ENCODE results near the gene MKLN1. TPM values are rescaled to one million over a fixed set of nuclear protein-coding genes. Genes with fewer than 3 reads are reported as not detected.
A peak's percentile ranks its signal among the peaks of the same experiment; 100 is the strongest.

The MKLN1 gene
- total RNA-seq, 1 experiment from 2014 or later, result 38.5 TPM

DNA sequence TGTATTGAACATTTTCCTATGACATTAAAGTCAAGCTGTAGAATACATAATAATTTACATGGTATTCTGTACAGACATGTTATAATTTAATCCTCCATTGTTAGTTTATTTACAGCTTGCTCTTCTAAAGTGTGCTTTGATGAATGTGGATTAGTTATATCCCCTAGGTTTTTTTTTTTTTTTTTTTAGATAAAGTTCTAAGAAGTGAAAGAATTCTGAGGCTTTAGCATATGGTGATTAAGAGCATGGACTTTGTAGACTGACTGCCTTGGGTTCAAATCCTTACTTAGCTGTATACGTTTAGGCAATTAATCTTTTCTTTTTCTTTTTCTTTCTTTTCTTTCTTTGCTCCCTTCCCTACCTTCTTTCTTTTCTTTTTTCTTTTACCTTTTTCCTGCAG lies 44.9 kb downstream of the MKLN1 start:
- Histone ChIP-seq H3K4me1 (replicated peaks) (peaks cover 21% of the 10 kb centered on the region), H3K27ac (no peak overlapping the region), H3K36me3 (no peaks in the 10 kb centered on the region), H3K4me3 (no peak overlapping the region), H3K27me3 (replicated peaks) (no peaks in the 10 kb centered on the region), H3K9me3 (replicated peaks) (no peaks in the 10 kb centered on the region)
- DNase-seq (ENCODE audit: low read depth in 1 of 2, low spot score in 2 of 2), result no peak

DNA sequence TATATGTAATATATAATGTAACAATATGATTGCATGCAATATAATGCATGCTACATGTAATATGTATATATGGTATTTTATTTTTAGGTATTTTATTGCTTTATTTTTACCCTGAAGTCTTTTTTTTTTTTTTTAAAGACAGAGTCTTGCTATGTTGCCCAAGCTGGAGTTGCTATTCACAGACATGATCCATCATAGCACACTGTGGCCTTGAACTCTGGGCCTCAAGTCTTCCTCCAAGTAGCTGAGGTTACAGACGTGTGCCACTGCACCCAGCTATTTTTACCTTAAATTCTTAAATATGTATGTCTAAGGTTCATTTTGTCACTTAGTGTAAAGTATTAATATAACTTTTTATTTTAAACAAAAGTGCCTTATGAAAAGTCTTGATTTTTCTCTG lies 47.1 kb downstream of the MKLN1 start:
- H3K27ac ChIP-seq, result no peak overlapping the region
- no peak for DNase-seq (ENCODE audit: low read depth in 1 of 2, low spot score in 2 of 2)

DNA sequence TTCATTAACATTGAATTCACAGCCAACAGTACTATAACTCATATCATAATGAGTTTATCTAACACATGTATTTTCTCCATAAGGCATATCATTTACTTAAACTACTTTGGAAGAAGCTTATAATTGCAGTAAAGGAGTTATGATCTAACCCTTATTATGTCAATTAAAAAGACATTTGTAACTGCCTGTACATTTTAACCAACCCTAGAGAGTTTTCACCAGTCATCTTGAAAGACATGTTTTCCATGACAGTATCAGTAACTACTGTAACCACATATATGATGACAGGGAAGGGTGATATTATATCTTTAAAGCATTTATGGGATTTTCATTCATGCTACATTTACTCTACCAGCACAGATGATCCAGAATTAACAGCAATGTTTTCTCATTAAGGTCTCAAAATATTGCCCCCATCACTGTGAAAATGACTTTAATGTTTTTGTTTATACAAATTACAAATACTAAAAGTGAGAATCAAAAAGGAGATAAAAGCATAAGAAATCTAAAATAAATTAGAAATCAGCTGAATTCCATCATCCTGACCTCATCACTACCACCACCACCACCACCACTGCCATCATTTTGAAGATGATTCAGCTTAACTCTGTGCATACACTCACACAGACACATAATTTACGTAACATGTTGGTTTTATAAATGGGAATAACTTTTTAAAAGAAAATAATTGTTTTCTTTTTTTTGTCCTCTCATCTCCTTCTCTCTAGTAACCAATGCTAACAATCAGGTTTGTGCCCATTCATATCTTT lies 53.6 kb downstream of the MKLN1 start:
- no peaks in the 10 kb centered on the region for H3K9me3 ChIP-seq (replicated peaks)
- DNase-seq (ENCODE audit: low read depth in 1 of 2, low spot score in 2 of 2), result peak in 1 of 2 experiments; percentile 22
- no peaks in the 10 kb centered on the region for H3K27me3 ChIP-seq (replicated peaks)
- H3K27ac ChIP-seq, result no peak overlapping the region
- H3K4me1 ChIP-seq (replicated peaks), result peaks cover 29% of the 10 kb centered on the region
- no peaks in the 10 kb centered on the region for H3K36me3 ChIP-seq
- H3K4me3 ChIP-seq, result no peak overlapping the region

More for the DNA sequence above, 47.1 kb downstream of the MKLN1 start:
- H3K4me1 ChIP-seq (replicated peaks), result peaks cover 15% of the 10 kb centered on the region
- H3K36me3 ChIP-seq, result no peaks in the 10 kb centered on the region
- no peaks in the 10 kb centered on the region for H3K9me3 ChIP-seq (replicated peaks)
- H3K4me3 ChIP-seq, result no peak overlapping the region
- H3K27me3 ChIP-seq (replicated peaks), result no peaks in the 10 kb centered on the region

DNA sequence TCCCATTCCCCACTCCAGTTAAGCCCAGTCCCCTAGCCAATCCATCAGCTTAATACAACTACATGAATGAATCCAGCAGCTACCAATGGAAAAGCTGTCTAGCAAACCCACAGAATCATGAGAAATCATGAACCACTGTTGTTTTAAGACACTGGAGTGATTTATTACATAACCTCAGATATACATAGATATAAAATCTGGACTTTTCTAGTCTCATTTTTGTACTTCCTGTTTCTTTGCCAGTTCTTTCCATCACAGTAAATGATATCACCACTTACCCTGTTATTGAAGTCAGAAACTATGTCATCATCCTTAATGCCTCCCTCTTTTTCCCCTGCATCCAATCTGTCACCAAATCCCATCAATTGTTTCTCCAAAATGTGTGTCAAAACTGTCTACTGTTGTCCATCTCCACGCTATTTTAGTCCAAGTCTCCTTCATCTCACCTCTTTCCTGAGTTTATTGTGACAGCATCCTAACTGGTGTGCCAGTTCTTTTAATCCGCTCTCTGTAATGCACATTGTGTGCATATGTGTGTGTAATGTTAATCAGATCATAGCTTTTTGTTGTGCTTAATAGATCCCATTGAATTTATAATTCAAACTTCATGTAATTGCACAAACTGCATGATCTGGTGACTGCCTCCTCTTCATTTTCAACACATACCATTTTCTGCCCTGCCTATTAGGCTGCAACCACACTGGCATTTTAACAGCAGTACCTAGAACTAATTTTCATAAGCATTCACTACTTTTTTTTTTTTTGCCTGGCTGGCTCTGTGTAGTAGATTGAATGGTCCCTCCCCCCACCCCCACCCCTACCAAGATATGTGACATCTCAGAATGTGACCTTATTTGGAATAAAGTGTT lies 56.0 kb downstream of the MKLN1 start:
- peaks cover 29% of the 10 kb centered on the region for H3K4me1 ChIP-seq (replicated peaks)
- H3K9me3 ChIP-seq (replicated peaks), result no peaks in the 10 kb centered on the region
- H3K4me3 ChIP-seq, result no peak overlapping the region
- H3K27ac ChIP-seq, result no peak overlapping the region
- peaks cover 2% of the 10 kb centered on the region; the same call in 1 of the 2 replicates for H3K36me3 ChIP-seq
- no peaks in the 10 kb centered on the region for H3K27me3 ChIP-seq (replicated peaks)
- no peak for DNase-seq (ENCODE audit: low read depth in 1 of 2, low spot score in 2 of 2)

DNA sequence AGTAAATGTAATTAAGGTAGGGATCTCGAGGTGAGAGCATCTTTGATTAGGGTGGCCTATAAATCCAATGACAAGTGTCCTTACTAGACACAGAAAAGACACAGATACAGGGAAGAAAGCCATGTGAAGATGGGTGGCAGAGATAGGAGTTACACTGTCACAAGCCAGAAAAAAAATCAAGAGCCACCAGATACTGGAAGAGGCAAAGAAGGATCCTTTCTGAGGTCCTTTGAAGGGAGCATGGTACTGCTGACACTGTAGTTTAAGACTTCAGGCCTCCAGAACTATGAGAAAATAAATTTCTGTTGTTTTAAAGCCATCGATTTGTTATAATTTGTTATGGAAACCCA lies 56.6 kb downstream of the MKLN1 start:
- Histone ChIP-seq H3K4me1 (replicated peaks) (peaks cover 29% of the 10 kb centered on the region), H3K4me3 (no peak overlapping the region), H3K27me3 (replicated peaks) (no peaks in the 10 kb centered on the region), H3K36me3 (peaks cover 7% of the 10 kb centered on the region; the same call in 1 of the 2 replicates), H3K27ac (no peak overlapping the region), H3K9me3 (replicated peaks) (no peaks in the 10 kb centered on the region)
- no peak for DNase-seq (ENCODE audit: low read depth in 1 of 2, low spot score in 2 of 2)

DNA sequence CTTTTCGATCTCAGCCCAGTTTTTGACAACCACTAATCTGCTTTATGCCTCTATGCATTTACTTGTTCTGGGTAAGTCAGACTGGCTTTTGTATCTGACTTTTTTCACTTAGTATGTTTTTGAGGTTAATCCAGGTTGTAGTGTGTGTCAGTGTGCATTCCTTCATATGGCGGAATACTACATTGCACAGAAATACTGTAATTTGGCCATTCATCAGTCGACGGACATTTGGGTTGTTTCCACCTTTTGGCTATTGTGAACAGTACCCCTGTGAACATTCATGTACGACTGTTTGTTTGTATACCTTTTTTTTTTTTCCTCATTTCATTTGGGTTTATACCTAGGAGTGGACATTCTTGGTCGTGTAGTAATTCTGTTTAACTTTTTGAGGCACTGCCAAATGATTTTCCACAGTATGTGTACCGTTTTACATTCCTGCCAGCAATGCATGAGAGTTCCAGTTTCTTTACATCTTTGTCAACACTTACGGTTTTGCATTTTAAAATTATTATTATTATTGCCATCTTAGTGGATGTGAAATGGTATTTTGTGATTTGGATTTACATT lies 57.4 kb downstream of the MKLN1 start:
- peaks cover 7% of the 10 kb centered on the region; the same call in 1 of the 2 replicates for H3K36me3 ChIP-seq
- no peaks in the 10 kb centered on the region for H3K9me3 ChIP-seq (replicated peaks)
- no peak overlapping the region for H3K4me3 ChIP-seq
- peak in 1 of 2 experiments; percentile 64 for DNase-seq (ENCODE audit: low read depth in 1 of 2, low spot score in 2 of 2)
- H3K27me3 ChIP-seq (replicated peaks), result no peaks in the 10 kb centered on the region
- H3K4me1 ChIP-seq (replicated peaks), result peaks cover 29% of the 10 kb centered on the region
- H3K27ac ChIP-seq, result peak overlapping the region; percentile 19; the same call in 1 of the 2 replicates

DNA sequence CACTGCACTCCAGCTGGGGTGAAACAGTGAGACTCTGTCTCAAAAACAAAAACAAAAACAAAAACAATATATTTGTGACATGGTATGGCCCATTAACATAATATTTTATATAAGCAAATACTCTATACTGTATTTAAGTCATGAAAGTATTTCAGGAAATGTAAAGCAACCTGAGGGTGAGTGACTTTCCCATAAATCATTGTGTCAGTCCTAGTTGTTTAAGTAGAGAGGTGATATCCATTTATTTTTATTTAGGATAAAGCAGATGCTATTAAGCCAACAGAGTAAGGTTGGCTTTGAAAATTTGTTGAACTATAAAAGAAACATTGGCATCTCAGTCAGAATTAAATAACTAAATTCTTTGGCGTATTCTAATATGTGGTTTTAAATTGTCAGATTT lies 60.5 kb downstream of the MKLN1 start:
- H3K4me1 ChIP-seq (replicated peaks), result peaks cover 20% of the 10 kb centered on the region
- H3K27me3 ChIP-seq (replicated peaks), result no peaks in the 10 kb centered on the region
- H3K36me3 ChIP-seq, result peaks cover 7% of the 10 kb centered on the region; the same call in 1 of the 2 replicates
- DNase-seq (ENCODE audit: low read depth in 1 of 2, low spot score in 2 of 2), result no peak
- no peak overlapping the region for H3K4me3 ChIP-seq
- H3K9me3 ChIP-seq (replicated peaks), result no peaks in the 10 kb centered on the region
- no peak overlapping the region for H3K27ac ChIP-seq

DNA sequence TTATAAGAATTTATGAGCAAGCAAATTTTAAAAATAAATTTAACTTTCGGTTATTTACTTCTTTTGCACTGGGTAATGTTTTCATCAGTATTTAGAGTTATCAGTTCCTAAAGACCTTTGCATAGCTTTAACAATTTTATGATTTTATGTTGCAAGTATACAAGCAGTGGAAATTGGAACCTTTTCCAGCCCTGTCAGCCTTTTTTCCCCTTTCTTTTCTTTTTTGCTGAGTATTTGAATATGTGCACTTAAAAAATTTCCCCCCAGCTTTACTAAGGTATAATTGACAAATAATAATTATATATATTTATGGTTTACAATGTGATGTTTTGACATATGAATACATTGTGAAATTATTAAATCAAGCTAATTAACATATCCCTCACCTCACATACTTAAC lies 62.6 kb downstream of the MKLN1 start:
- Histone ChIP-seq H3K27ac (no peak overlapping the region), H3K27me3 (replicated peaks) (no peaks in the 10 kb centered on the region), H3K4me1 (replicated peaks) (peaks cover 6% of the 10 kb centered on the region), H3K9me3 (replicated peaks) (no peaks in the 10 kb centered on the region), H3K36me3 (peaks cover 7% of the 10 kb centered on the region; the same call in 1 of the 2 replicates), H3K4me3 (no peak overlapping the region)
- DNase-seq (ENCODE audit: low read depth in 1 of 2, low spot score in 2 of 2), result no peak

DNA sequence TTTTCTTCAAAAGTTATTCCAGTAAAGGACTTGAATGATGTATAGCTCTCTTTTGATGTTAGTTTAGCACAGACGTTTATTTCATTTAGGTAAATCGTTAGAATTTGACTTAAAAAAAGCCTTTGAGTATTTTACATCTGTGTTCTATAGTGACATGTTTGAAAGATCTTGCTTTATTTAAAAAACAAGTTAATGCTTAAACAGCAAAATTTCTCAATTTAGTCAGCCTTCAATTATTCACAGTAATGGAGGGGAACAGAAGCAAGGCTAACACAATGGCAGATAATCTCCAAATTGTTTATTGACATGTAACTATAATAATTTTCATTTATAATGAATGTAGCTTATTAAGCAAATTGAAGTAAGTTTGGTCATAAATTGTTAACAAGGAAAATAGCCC lies 63.5 kb downstream of the MKLN1 start:
- Histone ChIP-seq H3K4me3 (no peak overlapping the region), H3K9me3 (replicated peaks) (no peaks in the 10 kb centered on the region)
- no peak for DNase-seq (ENCODE audit: low read depth in 1 of 2, low spot score in 2 of 2)

DNA sequence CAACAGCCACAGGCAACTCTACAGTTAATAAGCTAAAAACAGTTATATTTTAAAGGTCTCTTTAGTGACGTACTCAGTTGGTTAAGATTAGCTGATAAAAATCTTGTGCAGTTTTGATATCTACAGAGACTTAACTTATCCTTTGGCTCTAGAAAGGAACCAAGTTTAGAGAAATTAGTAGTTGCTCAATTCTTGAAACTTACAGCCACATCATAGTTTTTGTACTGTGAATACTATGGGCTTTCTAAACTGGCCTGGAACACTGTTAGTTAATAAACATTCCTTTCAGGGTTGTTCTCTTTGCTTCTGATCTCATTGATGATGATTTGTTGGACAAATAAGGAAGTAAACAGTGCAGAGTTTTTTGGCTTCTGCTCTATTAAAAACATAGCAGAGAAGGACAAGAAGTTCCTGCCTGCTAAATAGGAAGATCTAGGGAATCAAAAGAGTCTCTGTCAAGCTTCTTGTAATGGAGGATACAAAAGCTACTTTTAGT lies 73.1 kb downstream of the MKLN1 start:
- H3K27me3 ChIP-seq (replicated peaks), result no peaks in the 10 kb centered on the region
- no peaks in the 10 kb centered on the region for H3K4me1 ChIP-seq (replicated peaks)
- peaks cover 4% of the 10 kb centered on the region; the same call in 1 of the 2 replicates for H3K9me3 ChIP-seq (replicated peaks)
- no peak overlapping the region for H3K4me3 ChIP-seq
- no peak for DNase-seq (ENCODE audit: low read depth in 1 of 2, low spot score in 2 of 2)
- no peak overlapping the region for H3K27ac ChIP-seq
- peaks cover 45% of the 10 kb centered on the region for H3K36me3 ChIP-seq

More for the DNA sequence above, 63.5 kb downstream of the MKLN1 start:
- Histone ChIP-seq H3K36me3 (peaks cover 7% of the 10 kb centered on the region; the same call in 1 of the 2 replicates), H3K27me3 (replicated peaks) (no peaks in the 10 kb centered on the region), H3K4me1 (replicated peaks) (no peaks in the 10 kb centered on the region), H3K27ac (no peak overlapping the region)

DNA sequence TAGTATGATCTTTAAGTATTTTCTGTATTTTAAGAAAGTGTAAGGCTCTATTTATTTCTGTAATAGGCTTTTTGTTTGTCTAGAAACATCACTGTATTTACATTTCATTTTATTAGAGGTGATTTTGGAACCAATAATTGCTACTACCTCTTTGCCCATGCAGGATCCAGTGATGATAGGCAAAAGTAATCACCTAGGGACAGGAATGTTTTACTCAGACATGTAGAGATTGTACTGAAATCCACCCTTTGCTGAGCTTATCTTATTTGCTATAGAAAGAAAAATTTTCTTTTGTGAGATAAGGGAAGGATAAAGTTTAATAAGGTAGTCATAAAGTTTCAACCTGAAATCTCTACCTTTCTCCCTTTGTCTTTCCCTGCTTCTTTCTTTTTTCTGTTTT lies 73.5 kb downstream of the MKLN1 start:
- Histone ChIP-seq H3K36me3 (peaks cover 45% of the 10 kb centered on the region), H3K27me3 (replicated peaks) (no peaks in the 10 kb centered on the region), H3K27ac (no peak overlapping the region), H3K4me1 (replicated peaks) (no peaks in the 10 kb centered on the region), H3K4me3 (no peak overlapping the region), H3K9me3 (replicated peaks) (peaks cover 4% of the 10 kb centered on the region; the same call in 1 of the 2 replicates)
- DNase-seq (ENCODE audit: low read depth in 1 of 2, low spot score in 2 of 2), result no peak

DNA sequence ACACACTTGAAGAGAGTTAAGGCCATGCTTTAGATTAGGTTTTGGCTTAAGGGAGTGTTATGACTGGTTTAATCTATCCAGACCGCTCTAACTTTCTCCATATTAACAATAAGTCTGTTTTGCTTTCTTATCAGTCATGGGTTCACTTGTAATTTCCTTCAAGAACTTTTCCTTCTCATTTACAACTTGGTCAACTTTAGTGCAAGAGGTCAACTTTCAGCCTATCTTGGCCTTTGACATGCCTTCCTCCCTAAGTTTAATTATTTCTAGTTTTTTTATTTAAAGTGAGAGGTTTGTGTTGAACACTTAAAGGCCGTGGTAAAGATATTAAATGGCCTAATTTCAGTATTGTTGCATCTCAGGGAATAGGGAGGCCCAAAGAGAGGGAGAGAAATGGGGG lies 75.6 kb downstream of the MKLN1 start:
- Histone ChIP-seq H3K27ac (no peak overlapping the region), H3K4me1 (replicated peaks) (no peaks in the 10 kb centered on the region), H3K27me3 (replicated peaks) (no peaks in the 10 kb centered on the region), H3K4me3 (no peak overlapping the region), H3K36me3 (peaks cover 45% of the 10 kb centered on the region), H3K9me3 (replicated peaks) (peaks cover 4% of the 10 kb centered on the region; the same call in 1 of the 2 replicates)
- no peak for DNase-seq (ENCODE audit: low read depth in 1 of 2, low spot score in 2 of 2)

DNA sequence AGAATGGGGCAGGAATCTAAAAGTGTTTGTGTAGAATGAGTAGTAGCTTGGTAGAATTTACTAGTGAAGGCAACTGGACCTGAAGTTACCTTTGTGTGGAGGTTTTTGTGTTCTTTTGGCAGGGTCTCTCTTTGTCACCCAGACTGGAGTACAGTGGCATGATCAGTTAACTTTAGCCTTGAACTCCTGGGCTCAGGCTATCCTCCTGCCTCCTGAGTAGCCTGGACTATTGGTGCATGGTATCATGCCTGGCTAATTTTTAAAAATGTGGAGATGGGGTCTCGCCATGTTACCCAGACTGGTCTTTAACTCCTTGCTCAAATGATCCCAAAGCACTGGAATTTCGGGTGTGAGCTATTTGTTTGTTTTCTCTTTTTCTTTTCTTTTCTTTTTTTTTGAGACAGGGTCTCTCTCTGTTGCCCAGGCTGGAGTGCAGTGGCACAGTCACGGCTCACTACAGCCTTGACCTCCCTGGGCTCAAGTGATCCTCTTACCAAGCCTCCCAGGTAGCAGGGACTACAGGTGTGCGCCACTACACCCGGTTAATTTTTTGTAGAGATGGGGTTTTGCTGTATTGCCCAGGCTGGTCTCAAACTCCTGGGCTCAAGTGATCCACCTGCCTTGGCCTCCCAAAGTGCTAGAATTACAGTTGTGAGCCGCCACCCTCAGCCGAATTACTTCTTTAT lies 76.7 kb downstream of the MKLN1 start:
- H3K36me3 ChIP-seq, result peaks cover 40% of the 10 kb centered on the region
- DNase-seq (ENCODE audit: low read depth in 1 of 2, low spot score in 2 of 2), result no peak
- H3K27ac ChIP-seq, result no peak overlapping the region
- H3K4me1 ChIP-seq (replicated peaks), result no peaks in the 10 kb centered on the region
- H3K4me3 ChIP-seq, result no peak overlapping the region
- peaks cover 4% of the 10 kb centered on the region; the same call in 1 of the 2 replicates for H3K9me3 ChIP-seq (replicated peaks)
- H3K27me3 ChIP-seq (replicated peaks), result no peaks in the 10 kb centered on the region

Measured in SJSA1 (cell line).